Measurements from ENCODE around the gene GLOD4. TPM values are rescaled to one million over a fixed set of nuclear protein-coding genes. Genes with fewer than 3 reads are reported as not detected.

Gene GLOD4
- total and polyA plus RNA-seq, 8 donors, result 46.5 to 105 (median 93.2) TPM

- no peak for TF ChIP-seq CTCF (IDR thresholded peaks at IDR 0.05)
- DNase-seq, result no peak
- Histone ChIP-seq H3K9me3 (no peaks in the 10 kb centered on the region), H3K4me1 (no peaks in the 10 kb centered on the region), H3K36me3 (peaks cover 0 to 47% of the 10 kb centered on the region in 2 donors), H3K27me3 (no peaks in the 10 kb centered on the region), H3K27ac (no peak overlapping the region), H3K4me3 (no peak overlapping the region)
- ATAC-seq, result no peak
- intact Hi-C loops (cut with DNase I), result no loop called here
Observed at GRCh38 chr17:819251-819650, 37.2 kb upstream of the GLOD4 start.

- no peak for ATAC-seq
- peaks cover 0 to 27% of the 10 kb centered on the region in 2 donors for H3K36me3 ChIP-seq
- no peaks in the 10 kb centered on the region for H3K4me1 ChIP-seq
- intact Hi-C loops (cut with DNase I), result no loop called here
- no peak overlapping the region for H3K4me3 ChIP-seq
- DNase-seq, result no peak
- no peak overlapping the region for H3K27ac ChIP-seq
- no peaks in the 10 kb centered on the region for H3K27me3 ChIP-seq
- H3K9me3 ChIP-seq, result no peaks in the 10 kb centered on the region
- TF ChIP-seq CTCF (IDR thresholded peaks at IDR 0.05), result no peak
Observed at GRCh38 chr17:814371-814770, 32.3 kb upstream of the GLOD4 start.

GRCh38 chr17:812638-813204, 30.6 kb upstream of the GLOD4 start:
- Histone ChIP-seq H3K27me3 (no peaks in the 10 kb centered on the region), H3K9me3 (no peaks in the 10 kb centered on the region), H3K4me3 (no peak overlapping the region), H3K36me3 (peaks cover 0 to 19% of the 10 kb centered on the region in 2 donors), H3K4me1 (no peaks in the 10 kb centered on the region), H3K27ac (no peak overlapping the region)
- DNase-seq (no peak), ATAC-seq (no peak)
- no peak for TF ChIP-seq CTCF (IDR thresholded peaks at IDR 0.05)
- intact Hi-C loops (cut with DNase I), result no loop called here

- no peak for ATAC-seq
- no peak for DNase-seq
- H3K27ac ChIP-seq, result no peak overlapping the region
- H3K4me3 ChIP-seq, result no peak overlapping the region
- intact Hi-C loops (cut with DNase I), result no loop called here
- peaks cover 0 to 14% of the 10 kb centered on the region in 2 donors for H3K36me3 ChIP-seq
- H3K9me3 ChIP-seq, result no peaks in the 10 kb centered on the region
- H3K4me1 ChIP-seq, result no peaks in the 10 kb centered on the region
- no peak for TF ChIP-seq CTCF (IDR thresholded peaks at IDR 0.05)
- H3K27me3 ChIP-seq, result no peaks in the 10 kb centered on the region
Observed at GRCh38 chr17:811051-811784, 29.1 kb upstream of the GLOD4 start.

GRCh38 chr17:807523-808294, 25.6 kb upstream of the GLOD4 start:
- intact Hi-C loops (cut with DNase I), result no loop called here
- TF ChIP-seq CTCF (IDR thresholded peaks at IDR 0.05), result no peak
- no peak for DNase-seq

More at GRCh38 chr17:807523-808294, 25.6 kb upstream of the GLOD4 start:
- Histone ChIP-seq H3K36me3 (peaks cover 0 to 7% of the 10 kb centered on the region in 2 donors), H3K4me1 (no peaks in the 10 kb centered on the region), H3K4me3 (no peak overlapping the region), H3K27me3 (no peaks in the 10 kb centered on the region), H3K9me3 (no peaks in the 10 kb centered on the region), H3K27ac (no peak overlapping the region)
- ATAC-seq, result no peak

Data from left lung (tissue), 10 donors.